ENCODE data around the gene EGR2. TPM values are rescaled to one million over a fixed set of nuclear protein-coding genes. Genes with fewer than 3 reads are reported as not detected.

Gene EGR2
- total RNA-seq, 1 donor from 2014 or later = 1.1 TPM

DNA sequence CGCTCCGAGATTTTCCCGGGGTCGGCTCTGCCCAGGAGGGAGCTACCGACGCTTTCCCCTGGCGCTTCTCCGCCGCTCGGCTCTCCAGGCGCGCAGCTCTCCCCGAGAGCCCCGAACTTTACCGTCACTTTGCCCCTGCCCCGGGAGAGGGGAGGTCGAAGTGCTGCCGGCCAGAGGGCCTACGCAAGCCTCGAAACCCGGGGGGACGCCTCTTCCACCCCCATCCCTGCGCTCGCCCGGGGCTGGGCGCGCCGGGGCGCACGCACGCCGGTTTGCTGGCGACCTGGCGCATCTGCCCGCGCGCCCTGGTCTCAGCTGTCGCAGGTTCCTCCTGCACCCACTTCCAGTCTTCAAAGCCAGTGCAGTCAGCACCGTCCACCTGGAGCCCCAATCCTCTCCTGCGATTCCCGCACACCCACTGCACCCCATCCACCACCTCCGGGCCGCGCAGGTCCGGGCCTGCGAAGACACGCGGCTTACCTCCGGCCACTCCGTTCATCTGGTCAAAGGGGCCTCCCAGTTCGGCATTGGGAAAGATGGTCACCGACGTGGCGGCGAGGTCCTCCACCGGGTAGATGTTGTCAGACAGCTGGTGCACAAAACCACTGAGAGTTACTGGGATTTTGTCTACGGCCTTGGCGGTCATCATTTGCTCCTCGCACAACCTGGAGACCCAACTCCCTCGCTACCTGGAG is 638 bp downstream of the EGR2 start:
- peak; percentile 15 for DNase-seq (ENCODE audit: low spot score, unreplicated experiment)
- peak overlapping the region; percentile 90 for H3K4me3 Mint-ChIP-seq (ENCODE audit: low read depth)
- peaks cover 85% of the 10 kb centered on the region for H3K27me3 Mint-ChIP-seq
- TF ChIP-seq, protein P1, sequence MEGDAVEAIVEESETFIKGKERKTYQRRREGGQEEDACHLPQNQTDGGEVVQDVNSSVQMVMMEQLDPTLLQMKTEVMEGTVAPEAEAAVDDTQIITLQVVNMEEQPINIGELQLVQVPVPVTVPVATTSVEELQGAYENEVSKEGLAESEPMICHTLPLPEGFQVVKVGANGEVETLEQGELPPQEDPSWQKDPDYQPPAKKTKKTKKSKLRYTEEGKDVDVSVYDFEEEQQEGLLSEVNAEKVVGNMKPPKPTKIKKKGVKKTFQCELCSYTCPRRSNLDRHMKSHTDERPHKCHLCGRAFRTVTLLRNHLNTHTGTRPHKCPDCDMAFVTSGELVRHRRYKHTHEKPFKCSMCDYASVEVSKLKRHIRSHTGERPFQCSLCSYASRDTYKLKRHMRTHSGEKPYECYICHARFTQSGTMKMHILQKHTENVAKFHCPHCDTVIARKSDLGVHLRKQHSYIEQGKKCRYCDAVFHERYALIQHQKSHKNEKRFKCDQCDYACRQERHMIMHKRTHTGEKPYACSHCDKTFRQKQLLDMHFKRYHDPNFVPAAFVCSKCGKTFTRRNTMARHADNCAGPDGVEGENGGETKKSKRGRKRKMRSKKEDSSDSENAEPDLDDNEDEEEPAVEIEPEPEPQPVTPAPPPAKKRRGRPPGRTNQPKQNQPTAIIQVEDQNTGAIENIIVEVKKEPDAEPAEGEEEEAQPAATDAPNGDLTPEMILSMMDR (IDR thresholded peaks at IDR 0.05; ENCODE audit: unreplicated experiment) = no peak
- peak overlapping the region; percentile 95 for H3K27ac Mint-ChIP-seq
- no peaks in the 10 kb centered on the region for H3K9me3 Mint-ChIP-seq (ENCODE audit: low read depth)
- peaks cover 19% of the 10 kb centered on the region for H3K4me1 Mint-ChIP-seq (ENCODE audit: low read depth)
- H3K36me3 Mint-ChIP-seq (ENCODE audit: insufficient read depth) = no peaks in the 10 kb centered on the region

DNA sequence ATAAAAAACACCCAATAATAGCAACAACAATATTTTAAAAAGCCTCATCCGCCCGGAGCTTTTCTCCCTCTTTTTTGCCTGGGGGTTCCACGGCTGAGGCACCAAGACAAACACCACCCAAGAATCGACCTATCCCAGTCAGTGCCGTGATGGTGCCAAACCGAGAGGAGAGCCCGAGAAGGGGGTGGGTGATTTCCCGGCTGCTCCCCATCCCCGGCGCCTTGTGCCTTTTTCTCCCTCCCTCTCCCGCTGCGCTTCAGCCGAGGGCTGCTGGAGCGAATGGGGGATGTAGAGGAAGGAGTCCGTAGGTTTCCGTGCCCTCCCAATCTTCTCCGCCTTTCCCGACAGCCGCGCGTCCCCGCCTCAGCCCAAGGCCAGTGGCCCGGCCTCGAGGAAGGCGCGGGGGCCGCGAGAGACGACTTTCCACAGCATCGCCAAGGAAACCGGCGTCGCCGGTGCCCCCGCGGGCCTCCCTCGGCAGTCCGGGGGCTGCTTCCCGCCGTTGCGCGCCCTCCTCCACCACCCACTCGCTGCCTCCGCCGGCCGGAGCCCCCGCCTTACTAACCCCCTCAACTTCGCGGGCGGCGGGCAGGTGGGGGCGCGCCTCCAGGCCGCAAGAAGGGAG is 1.3 kb downstream of the EGR2 start:
- DNase-seq (ENCODE audit: low spot score, unreplicated experiment) = no peak
- Mint-ChIP-seq H3K27me3 (peaks cover 79% of the 10 kb centered on the region), H3K27ac (no peak overlapping the region), H3K9me3 (ENCODE audit: low read depth) (no peaks in the 10 kb centered on the region), H3K4me3 (ENCODE audit: low read depth) (peak overlapping the region; percentile 90), H3K4me1 (ENCODE audit: low read depth) (peaks cover 19% of the 10 kb centered on the region), H3K36me3 (ENCODE audit: insufficient read depth) (no peaks in the 10 kb centered on the region)
- TF ChIP-seq, protein P1 (IDR thresholded peaks at IDR 0.05; ENCODE audit: unreplicated experiment) = no peak

DNA sequence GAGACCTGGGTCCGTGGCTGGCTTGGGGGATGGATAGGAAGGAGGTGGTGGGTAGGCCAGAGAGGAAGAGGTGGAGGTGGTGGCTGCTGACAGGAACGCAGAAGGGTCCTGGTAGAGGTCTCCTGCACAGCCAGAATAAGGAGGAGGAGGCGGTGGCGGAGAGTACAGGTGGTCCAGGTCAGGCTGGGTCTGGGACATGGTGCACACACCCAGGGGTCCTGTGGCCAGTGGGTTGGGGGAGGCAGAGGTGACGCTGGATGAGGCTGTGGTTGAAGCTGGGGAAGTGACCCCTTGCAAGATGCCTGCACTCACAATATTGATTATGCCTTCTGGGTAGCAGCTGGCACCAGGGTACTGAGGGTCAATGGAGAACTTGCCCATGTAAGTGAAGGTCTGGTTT is 2.2 kb downstream of the EGR2 start:
- Mint-ChIP-seq H3K27me3 (peaks cover 70% of the 10 kb centered on the region), H3K9me3 (ENCODE audit: low read depth) (no peaks in the 10 kb centered on the region), H3K27ac (no peak overlapping the region), H3K4me1 (ENCODE audit: low read depth) (peaks cover 19% of the 10 kb centered on the region), H3K36me3 (ENCODE audit: insufficient read depth) (no peaks in the 10 kb centered on the region), H3K4me3 (ENCODE audit: low read depth) (peak overlapping the region; percentile 61)
- DNase-seq (ENCODE audit: low spot score, unreplicated experiment) = no peak
- TF ChIP-seq, protein P1 (IDR thresholded peaks at IDR 0.05; ENCODE audit: unreplicated experiment) = no peak

DNA sequence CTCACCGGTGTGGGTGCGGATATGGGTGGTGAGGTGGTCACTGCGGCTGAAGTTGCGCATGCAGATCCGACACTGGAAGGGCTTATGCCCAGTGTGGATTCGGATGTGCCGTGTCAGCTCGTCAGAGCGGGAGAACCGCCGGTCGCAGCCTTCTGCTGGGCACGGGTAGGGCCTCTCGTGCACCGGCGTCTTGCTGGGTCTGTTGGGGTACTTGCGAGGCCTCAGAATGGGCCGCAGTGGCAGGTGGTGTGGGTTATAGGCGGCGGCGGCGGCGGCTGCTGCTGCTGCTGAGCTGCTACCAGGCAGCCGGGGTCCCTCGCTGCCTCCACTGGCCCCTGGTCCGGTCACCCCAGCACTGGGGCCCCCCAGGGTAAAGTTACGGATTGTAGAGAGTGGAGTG is 2.7 kb downstream of the EGR2 start:
- DNase-seq (ENCODE audit: low spot score, unreplicated experiment) = no peak
- Mint-ChIP-seq H3K4me3 (ENCODE audit: low read depth) (no peak overlapping the region), H3K36me3 (ENCODE audit: insufficient read depth) (no peaks in the 10 kb centered on the region), H3K27ac (no peak overlapping the region), H3K9me3 (ENCODE audit: low read depth) (no peaks in the 10 kb centered on the region), H3K4me1 (ENCODE audit: low read depth) (peaks cover 22% of the 10 kb centered on the region), H3K27me3 (peaks cover 68% of the 10 kb centered on the region)
- TF ChIP-seq, protein P1 (IDR thresholded peaks at IDR 0.05; ENCODE audit: unreplicated experiment) = no peak

DNA sequence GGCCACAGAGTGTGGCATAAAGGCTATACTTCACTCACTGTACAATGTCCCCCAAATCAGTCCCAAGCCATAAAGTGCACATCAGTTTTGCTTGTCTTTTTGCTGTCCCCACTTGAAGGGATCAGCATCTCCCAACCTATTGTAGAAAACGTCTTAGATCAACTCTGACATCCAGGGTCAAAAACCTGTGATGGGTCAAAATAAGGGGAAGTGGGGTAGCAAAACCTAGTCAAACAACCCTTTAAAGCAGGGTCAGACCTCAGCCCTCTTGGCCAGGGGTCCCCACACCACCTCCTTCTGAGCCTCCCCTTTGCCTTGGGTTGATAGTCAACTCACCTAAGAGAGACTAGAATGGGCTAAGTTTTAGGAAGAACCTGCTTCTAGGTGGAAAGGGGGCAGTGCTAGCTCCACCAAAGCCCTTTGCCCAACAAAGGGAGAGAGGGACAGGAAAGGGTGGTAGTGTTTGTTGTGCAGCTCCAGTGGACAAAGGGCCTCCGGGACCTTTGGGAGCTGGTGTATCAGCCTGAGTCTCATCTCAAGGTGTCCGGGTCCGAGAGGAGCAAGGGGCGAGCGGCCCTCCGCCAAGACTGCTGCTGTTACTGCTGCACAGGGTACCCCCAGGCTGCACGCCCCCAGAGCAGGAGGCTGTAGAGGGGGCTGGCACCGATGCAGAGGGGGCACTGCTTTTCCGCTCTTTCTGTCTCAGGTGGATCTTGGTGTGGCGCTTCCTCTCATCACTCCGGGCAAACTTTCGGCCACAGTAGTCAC is 3.3 kb downstream of the EGR2 start:
- H3K27ac Mint-ChIP-seq = no peak overlapping the region
- H3K4me1 Mint-ChIP-seq (ENCODE audit: low read depth) = peaks cover 24% of the 10 kb centered on the region
- H3K9me3 Mint-ChIP-seq (ENCODE audit: low read depth) = no peaks in the 10 kb centered on the region
- H3K36me3 Mint-ChIP-seq (ENCODE audit: insufficient read depth) = no peaks in the 10 kb centered on the region
- peaks cover 64% of the 10 kb centered on the region for H3K27me3 Mint-ChIP-seq
- H3K4me3 Mint-ChIP-seq (ENCODE audit: low read depth) = no peak overlapping the region
- TF ChIP-seq, protein P1 (IDR thresholded peaks at IDR 0.05; ENCODE audit: unreplicated experiment) = no peak
- no peak for DNase-seq (ENCODE audit: low spot score, unreplicated experiment)
